Measurements from ENCODE around the gene LONP2.

The LONP2 gene

GRCh38 chr16:48340054-48340453 lies 96.0 kb downstream of the LONP2 start:
- Histone ChIP-seq H3K4me2 (ENCODE audit: low read depth, low read length) (no peak overlapping the region), H3K9me3 (replicated peaks; ENCODE audit: insufficient read depth, low read length) (no peaks in the 10 kb centered on the region), H2AFZ (ENCODE audit: low read length) (no peak overlapping the region), H3K79me2 (ENCODE audit: low read length) (no peaks in the 10 kb centered on the region), H3F3A (ENCODE audit: insufficient read depth, low read length) (no peaks in the 10 kb centered on the region), H3K27ac (ENCODE audit: low read length) (no peak overlapping the region), H3K9me2 (replicated peaks; ENCODE audit: insufficient read depth, low read length) (no peaks in the 10 kb centered on the region), H4K20me1 (ENCODE audit: insufficient read depth, low read length) (no peaks in the 10 kb centered on the region), H3K4me1 (ENCODE audit: low read length) (no peaks in the 10 kb centered on the region), H3K36me3 (replicated peaks; ENCODE audit: insufficient read depth, low read length) (no peaks in the 10 kb centered on the region), H3K27me3 (replicated peaks; ENCODE audit: insufficient read depth, low read length) (no peaks in the 10 kb centered on the region), H3K4me3 (ENCODE audit: low read length) (no peak overlapping the region), H3K9ac (ENCODE audit: low read length) (no peak overlapping the region)
- no peak for DNase-seq
- TF ChIP-seq EZH2 (optimal IDR thresholded peaks at IDR 0.05; ENCODE audit: low read depth, low read length) (no peak), CTCF (IDR thresholded peaks at IDR 0.05; ENCODE audit: low read length) (no peak), EZH2phosphoT487 (IDR thresholded peaks at IDR 0.05; ENCODE audit: low read length) (no peak)

- Histone ChIP-seq H3K9ac (ENCODE audit: low read length) (no peak overlapping the region), H3K4me2 (ENCODE audit: low read depth, low read length) (no peak overlapping the region), H3K36me3 (replicated peaks; ENCODE audit: insufficient read depth, low read length) (no peaks in the 10 kb centered on the region), H4K20me1 (ENCODE audit: insufficient read depth, low read length) (no peaks in the 10 kb centered on the region), H3K79me2 (ENCODE audit: low read length) (no peaks in the 10 kb centered on the region), H2AFZ (ENCODE audit: low read length) (no peak overlapping the region), H3K4me1 (ENCODE audit: low read length) (no peaks in the 10 kb centered on the region), H3K9me2 (replicated peaks; ENCODE audit: insufficient read depth, low read length) (no peaks in the 10 kb centered on the region), H3F3A (ENCODE audit: insufficient read depth, low read length) (no peaks in the 10 kb centered on the region), H3K27me3 (replicated peaks; ENCODE audit: insufficient read depth, low read length) (no peaks in the 10 kb centered on the region), H3K27ac (ENCODE audit: low read length) (no peak overlapping the region), H3K4me3 (ENCODE audit: low read length) (no peak overlapping the region), H3K9me3 (replicated peaks; ENCODE audit: insufficient read depth, low read length) (no peaks in the 10 kb centered on the region)
- no peak for TF ChIP-seq EZH2 (optimal IDR thresholded peaks at IDR 0.05; ENCODE audit: low read depth, low read length)
- no peak for TF ChIP-seq CTCF (IDR thresholded peaks at IDR 0.05; ENCODE audit: low read length)
- TF ChIP-seq EZH2phosphoT487 (IDR thresholded peaks at IDR 0.05; ENCODE audit: low read length), result no peak
- DNase-seq, result no peak
Observed at GRCh38 chr16:48342591-48342990, 98.5 kb downstream of the LONP2 start.

GRCh38 chr16:48347191-48347865 lies 103.2 kb downstream of the LONP2 start:
- no peaks in the 10 kb centered on the region for H4K20me1 ChIP-seq (ENCODE audit: insufficient read depth, low read length)
- no peaks in the 10 kb centered on the region for H3K36me3 ChIP-seq (replicated peaks; ENCODE audit: insufficient read depth, low read length)
- no peak for DNase-seq
- no peaks in the 10 kb centered on the region for H3K4me1 ChIP-seq (ENCODE audit: low read length)
- H3K9me2 ChIP-seq (replicated peaks; ENCODE audit: insufficient read depth, low read length), result no peaks in the 10 kb centered on the region
- no peaks in the 10 kb centered on the region for H3K79me2 ChIP-seq (ENCODE audit: low read length)
- no peak for TF ChIP-seq EZH2phosphoT487 (IDR thresholded peaks at IDR 0.05; ENCODE audit: low read length)
- no peak for TF ChIP-seq CTCF (IDR thresholded peaks at IDR 0.05; ENCODE audit: low read length)
- TF ChIP-seq EZH2 (optimal IDR thresholded peaks at IDR 0.05; ENCODE audit: low read depth, low read length), result no peak
- H3K9ac ChIP-seq (ENCODE audit: low read length), result no peak overlapping the region
- H3K27ac ChIP-seq (ENCODE audit: low read length), result no peak overlapping the region
- H3K9me3 ChIP-seq (replicated peaks; ENCODE audit: insufficient read depth, low read length), result no peaks in the 10 kb centered on the region
- no peak overlapping the region for H2AFZ ChIP-seq (ENCODE audit: low read length)
- H3F3A ChIP-seq (ENCODE audit: insufficient read depth, low read length), result no peaks in the 10 kb centered on the region
- no peak overlapping the region for H3K4me2 ChIP-seq (ENCODE audit: low read depth, low read length)
- no peaks in the 10 kb centered on the region for H3K27me3 ChIP-seq (replicated peaks; ENCODE audit: insufficient read depth, low read length)
- no peak overlapping the region for H3K4me3 ChIP-seq (ENCODE audit: low read length)
